GM23338 (cell line): ENCODE results near the gene DCAF6. TPM values are rescaled to one million over a fixed set of nuclear protein-coding genes. Genes with fewer than 3 reads are reported as not detected.

Source experiments
- ATAC-seq: fragments of 200-7000 bp; cut with Tn5 transposase; 3 replicates; pipeline ENCODE4 v1.9.1; 2020
- DNase-seq: peaks from one replicate; pipeline ENCODE4 v3.0.0-alpha.2; 2015; ENCODE audit warnings: low spot score
- H2AFZ ChIP-seq: fragments of 200-600 bp; sonication (generic); 2 replicates; pipeline ENCODE4 v1.8.0; 2016; ENCODE audit warnings: antibody characterized with exemption, mild to moderate bottlenecking, moderate library complexity
- H3F3A ChIP-seq: fragments of 200-600 bp; sonication (generic); replicated peaks from 2 replicates; pipeline ENCODE4 v1.8.0; 2017; ENCODE audit warnings: antibody characterized with exemption, mixed run types, low read depth
- H3K27ac ChIP-seq: fragments of 200-600 bp; sonication (generic); 2 replicates; pipeline ENCODE4 v1.6.1; 2016; ENCODE audit warnings: low read depth
- H3K27me3 ChIP-seq: fragments of 200-600 bp; sonication (generic); 2 replicates; pipeline ENCODE4 v1.8.0; 2016; ENCODE audit warnings: mild to moderate bottlenecking, mixed run types, moderate library complexity; ENCODE audit not compliant: insufficient read depth
- H3K36me3 ChIP-seq: fragments of 200-600 bp; sonication (generic); 2 replicates; pipeline ENCODE4 v1.8.0; 2016; ENCODE audit warnings: mild to moderate bottlenecking; ENCODE audit not compliant: insufficient read depth
- H3K4me1 ChIP-seq: fragments of 200-600 bp; sonication (generic); 2 replicates; pipeline ENCODE4 v1.8.0; 2016; ENCODE audit warnings: mild to moderate bottlenecking, moderate library complexity; ENCODE audit not compliant: insufficient read depth
- H3K4me2 ChIP-seq: fragments of 200-600 bp; sonication (generic); 2 replicates; pipeline ENCODE4 v1.7.1; 2017; ENCODE audit warnings: mixed run types
- H3K4me3 ChIP-seq: fragments of 200-600 bp; sonication (generic); 2 replicates; pipeline ENCODE4 v1.6.1; 2016; ENCODE audit warnings: mixed run types
- H3K79me2 ChIP-seq: fragments of 200-600 bp; sonication (generic); replicated peaks from 2 replicates; pipeline ENCODE4 v1.8.0; 2017; ENCODE audit warnings: mild to moderate bottlenecking; ENCODE audit not compliant: insufficient read depth
- H3K9me2 ChIP-seq: fragments of 200-600 bp; sonication (generic); 2 replicates; pipeline ENCODE4 v1.8.0; 2017; ENCODE audit not compliant: insufficient read depth
- H4K20me1 ChIP-seq: fragments of 200-600 bp; sonication (generic); replicated peaks from 2 replicates; pipeline ENCODE4 v1.8.0; 2017; ENCODE audit warnings: mild to moderate bottlenecking; ENCODE audit not compliant: insufficient read depth
- H3K27ac Mint-ChIP-seq: 2 replicates; pipeline ENCODE4 v1.8.0; 2020; ENCODE audit warnings: inconsistent platforms, mild to moderate bottlenecking, moderate library complexity, mixed read lengths
- H3K27me3 Mint-ChIP-seq: 3 replicates; pipeline ENCODE4 v1.8.0; 2022; ENCODE audit warnings: low read depth, mild to moderate bottlenecking, moderate library complexity, mixed read lengths, inconsistent platforms; ENCODE audit not compliant: insufficient read depth, poor library complexity
- H3K36me3 Mint-ChIP-seq: 3 replicates; pipeline ENCODE4 v1.8.0; 2021; ENCODE audit warnings: low read depth, mild to moderate bottlenecking, inconsistent platforms, moderate library complexity, mixed read lengths
- H3K4me1 Mint-ChIP-seq: 3 replicates; pipeline ENCODE4 v1.8.0; 2020; ENCODE audit warnings: mild to moderate bottlenecking, inconsistent platforms, mixed read lengths
- H3K4me3 Mint-ChIP-seq: 3 replicates; pipeline ENCODE4 v1.8.0; 2021; ENCODE audit warnings: moderate library complexity, mild to moderate bottlenecking, inconsistent platforms, mixed read lengths
- H3K9me3 Mint-ChIP-seq: 3 replicates; pipeline ENCODE4 v1.8.0; 2020; ENCODE audit warnings: moderate library complexity, mild to moderate bottlenecking, inconsistent platforms, mixed read lengths
- CREB1 ChIP-seq: fragments of 250-450 bp; sonication (Bioruptor Pico); IDR thresholded peaks from 2 replicates; pipeline ENCODE4 v1.5.0; 2020; ENCODE audit warnings: low read depth, mild to moderate bottlenecking, moderate library complexity
- ETS1 ChIP-seq: IDR thresholded peaks from 2 replicates; pipeline ENCODE4 v1.6.1; 2016; ENCODE audit warnings: antibody characterized with exemption
- EZH2 ChIP-seq: fragments of 200-600 bp; sonication (generic); IDR thresholded peaks from one replicate; pipeline ENCODE4 v1.8.0; 2017; ENCODE audit warnings: antibody characterized with exemption, mild to moderate bottlenecking, low read depth; ENCODE audit not compliant: unreplicated experiment
- EZH2phosphoT487 ChIP-seq: fragments of 200-600 bp; sonication (generic); IDR thresholded peaks from one replicate; pipeline ENCODE4 v1.8.1; 2018; ENCODE audit warnings: antibody characterized with exemption; ENCODE audit not compliant: unreplicated experiment
- JUNB ChIP-seq: IDR thresholded peaks from one replicate; pipeline ENCODE4 v1.6.1; 2016; ENCODE audit warnings: antibody characterized with exemption; ENCODE audit not compliant: unreplicated experiment
- NANOG ChIP-seq: IDR thresholded peaks from 2 replicates; pipeline ENCODE4 v1.6.1; 2016; ENCODE audit warnings: antibody characterized with exemption, borderline replicate concordance
- POLR2AphosphoS5 ChIP-seq: IDR thresholded peaks from 2 replicates; pipeline ENCODE4 v1.6.1; 2016; ENCODE audit warnings: antibody characterized with exemption, low read depth
- STAT1 ChIP-seq: IDR thresholded peaks from one replicate; pipeline ENCODE4 v1.6.1; 2016; ENCODE audit warnings: antibody characterized with exemption; ENCODE audit not compliant: unreplicated experiment
- ZNF114 ChIP-seq: fragments of 250-450 bp; sonication (Bioruptor Pico); IDR thresholded peaks from 2 replicates; pipeline ENCODE4 v1.5.0; 2020; ENCODE audit warnings: mild to moderate bottlenecking, moderate library complexity
- ZNF331 ChIP-seq: fragments of 250-450 bp; sonication (Bioruptor Pico); IDR thresholded peaks from 2 replicates; pipeline ENCODE4 v1.5.0; 2020; ENCODE audit warnings: low read depth, mild to moderate bottlenecking, moderate library complexity
- polyA plus RNA-seq: library from polyadenylated mRNA; unstranded; fragments of >200 nt; fragmentation: Nextera tagmentation; extraction: Ambion mirVana; gene quantifications from 2 replicates; pipeline ENCODE4 v1.2.1, GENCODE V29; 2016
- total RNA-seq: library from RNA; depleted of rRNA; stranded (reverse); fragments of >200 nt; shearing (Covaris generic); gene quantifications from 2 replicates; pipeline ENCODE4 v1.2.3, GENCODE V29; 2014
- TF ChIP-seq, protein P1 (sequence below): IDR thresholded peaks from one replicate; pipeline ENCODE4 v1.6.1; 2018; ENCODE audit warnings: antibody characterized with exemption; ENCODE audit not compliant: unreplicated experiment
- TF ChIP-seq, protein P2 (sequence below), 2 experiments: fragments of 200-600 bp in 1 of 2; sonication (generic) in 1 of 2; conservative IDR thresholded peaks; 2 replicates each; pipeline versions ENCODE4 v1.5.1 to v1.6.1; 2016 to 2017; ENCODE audit warnings: antibody characterized with exemption in 2 of 2, low read depth in 2 of 2, mild to moderate bottlenecking in 2 of 2, moderate library complexity in 1 of 2

DCAF6 gene
- total and polyA plus RNA-seq, 2 experiments from 2014 or later = 18.6 to 27.3 TPM

DNA sequence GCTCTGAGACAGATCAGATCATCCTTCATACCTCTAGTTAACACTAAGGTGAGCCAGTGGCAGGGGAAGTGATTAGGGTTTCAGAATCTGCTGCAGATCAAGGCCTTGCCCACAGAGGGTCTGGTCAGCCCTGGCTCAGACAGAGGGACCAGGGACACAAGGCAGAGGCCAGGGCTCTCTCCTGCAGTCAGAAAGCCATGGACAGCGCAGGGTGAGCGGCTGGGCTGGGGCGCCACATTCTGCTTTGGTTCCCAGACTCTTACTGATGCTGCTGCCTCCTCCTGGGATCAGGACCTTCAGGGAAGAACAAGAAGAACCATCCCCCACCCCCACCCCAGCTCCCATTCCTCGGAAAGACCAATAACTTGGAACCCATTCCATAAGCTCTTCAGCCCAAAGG lies 157.1 kb downstream of the DCAF6 start (continued):
- TF ChIP-seq EZH2phosphoT487 (no peak), POLR2AphosphoS5 (no peak), JUNB (no peak), STAT1 (no peak), NANOG (no peak)
- TF ChIP-seq, protein P1, sequence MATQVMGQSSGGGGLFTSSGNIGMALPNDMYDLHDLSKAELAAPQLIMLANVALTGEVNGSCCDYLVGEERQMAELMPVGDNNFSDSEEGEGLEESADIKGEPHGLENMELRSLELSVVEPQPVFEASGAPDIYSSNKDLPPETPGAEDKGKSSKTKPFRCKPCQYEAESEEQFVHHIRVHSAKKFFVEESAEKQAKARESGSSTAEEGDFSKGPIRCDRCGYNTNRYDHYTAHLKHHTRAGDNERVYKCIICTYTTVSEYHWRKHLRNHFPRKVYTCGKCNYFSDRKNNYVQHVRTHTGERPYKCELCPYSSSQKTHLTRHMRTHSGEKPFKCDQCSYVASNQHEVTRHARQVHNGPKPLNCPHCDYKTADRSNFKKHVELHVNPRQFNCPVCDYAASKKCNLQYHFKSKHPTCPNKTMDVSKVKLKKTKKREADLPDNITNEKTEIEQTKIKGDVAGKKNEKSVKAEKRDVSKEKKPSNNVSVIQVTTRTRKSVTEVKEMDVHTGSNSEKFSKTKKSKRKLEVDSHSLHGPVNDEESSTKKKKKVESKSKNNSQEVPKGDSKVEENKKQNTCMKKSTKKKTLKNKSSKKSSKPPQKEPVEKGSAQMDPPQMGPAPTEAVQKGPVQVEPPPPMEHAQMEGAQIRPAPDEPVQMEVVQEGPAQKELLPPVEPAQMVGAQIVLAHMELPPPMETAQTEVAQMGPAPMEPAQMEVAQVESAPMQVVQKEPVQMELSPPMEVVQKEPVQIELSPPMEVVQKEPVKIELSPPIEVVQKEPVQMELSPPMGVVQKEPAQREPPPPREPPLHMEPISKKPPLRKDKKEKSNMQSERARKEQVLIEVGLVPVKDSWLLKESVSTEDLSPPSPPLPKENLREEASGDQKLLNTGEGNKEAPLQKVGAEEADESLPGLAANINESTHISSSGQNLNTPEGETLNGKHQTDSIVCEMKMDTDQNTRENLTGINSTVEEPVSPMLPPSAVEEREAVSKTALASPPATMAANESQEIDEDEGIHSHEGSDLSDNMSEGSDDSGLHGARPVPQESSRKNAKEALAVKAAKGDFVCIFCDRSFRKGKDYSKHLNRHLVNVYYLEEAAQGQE = no peak

- peaks cover 6% of the 10 kb centered on the region for H3K27me3 Mint-ChIP-seq
- no peak for DNase-seq
- TF ChIP-seq CREB1 (CRISPR knock-in tag) (no peak), ZNF114 (no peak), JUNB (no peak), EZH2phosphoT487 (no peak), ZNF331 (CRISPR knock-in tag) (no peak), EZH2 (no peak), ETS1 (no peak), STAT1 (no peak), NANOG (no peak), POLR2AphosphoS5 (no peak)
- TF ChIP-seq, protein P1 = no peak
- TF ChIP-seq, protein P2, sequence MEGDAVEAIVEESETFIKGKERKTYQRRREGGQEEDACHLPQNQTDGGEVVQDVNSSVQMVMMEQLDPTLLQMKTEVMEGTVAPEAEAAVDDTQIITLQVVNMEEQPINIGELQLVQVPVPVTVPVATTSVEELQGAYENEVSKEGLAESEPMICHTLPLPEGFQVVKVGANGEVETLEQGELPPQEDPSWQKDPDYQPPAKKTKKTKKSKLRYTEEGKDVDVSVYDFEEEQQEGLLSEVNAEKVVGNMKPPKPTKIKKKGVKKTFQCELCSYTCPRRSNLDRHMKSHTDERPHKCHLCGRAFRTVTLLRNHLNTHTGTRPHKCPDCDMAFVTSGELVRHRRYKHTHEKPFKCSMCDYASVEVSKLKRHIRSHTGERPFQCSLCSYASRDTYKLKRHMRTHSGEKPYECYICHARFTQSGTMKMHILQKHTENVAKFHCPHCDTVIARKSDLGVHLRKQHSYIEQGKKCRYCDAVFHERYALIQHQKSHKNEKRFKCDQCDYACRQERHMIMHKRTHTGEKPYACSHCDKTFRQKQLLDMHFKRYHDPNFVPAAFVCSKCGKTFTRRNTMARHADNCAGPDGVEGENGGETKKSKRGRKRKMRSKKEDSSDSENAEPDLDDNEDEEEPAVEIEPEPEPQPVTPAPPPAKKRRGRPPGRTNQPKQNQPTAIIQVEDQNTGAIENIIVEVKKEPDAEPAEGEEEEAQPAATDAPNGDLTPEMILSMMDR (conservative IDR thresholded peaks at IDR 0.05; ENCODE audit: low read depth in 2 of 2) = no peak
Observed at GRCh38 chr1:168095476-168095875, 159.0 kb downstream of the DCAF6 start.

More at GRCh38 chr1:168095476-168095875, 159.0 kb downstream of the DCAF6 start:
- H2AFZ ChIP-seq = no peak overlapping the region
- no peaks in the 10 kb centered on the region for H3K9me3 Mint-ChIP-seq
- no peaks in the 10 kb centered on the region for H3F3A ChIP-seq
- no peak overlapping the region for H3K27ac Mint-ChIP-seq
- no peaks in the 10 kb centered on the region for H4K20me1 ChIP-seq
- no peak overlapping the region for H3K27ac ChIP-seq
- H3K9me2 ChIP-seq = no peaks in the 10 kb centered on the region
- H3K79me2 ChIP-seq = no peaks in the 10 kb centered on the region
- H3K4me2 ChIP-seq = no peak overlapping the region
- H3K4me1 ChIP-seq = no peaks in the 10 kb centered on the region
- no peaks in the 10 kb centered on the region for H3K36me3 ChIP-seq
- no peak overlapping the region for H3K4me3 Mint-ChIP-seq
- ATAC-seq = no peak
- no peaks in the 10 kb centered on the region for H3K27me3 ChIP-seq
- peaks cover 12% of the 10 kb centered on the region for H3K4me1 Mint-ChIP-seq
- peaks cover 12% of the 10 kb centered on the region; the same call in 2 of the 3 replicates for H3K36me3 Mint-ChIP-seq
- H3K4me3 ChIP-seq = no peak overlapping the region
